ENCODE data around the gene BTK. TPM values are rescaled to one million over a fixed set of nuclear protein-coding genes. Genes with fewer than 3 reads are reported as not detected.
"Not testable (repeated sequence)": the region's sequence is repeated elsewhere in the genome, so short reads cannot be mapped to it uniquely, and the experiment has no call there.

The BTK gene
- total RNA-seq, 2 experiments from 2014 or later = not detected

- Mint-ChIP-seq H3K27ac (peak overlapping the region; percentile 90), H3K9me3 (no peaks in the 10 kb centered on the region), H3K27me3 (no peaks in the 10 kb centered on the region), H3K4me1 (peaks cover 16% of the 10 kb centered on the region), H3K36me3 (ENCODE audit: low read depth) (peaks cover 4% of the 10 kb centered on the region), H3K4me3 (peak overlapping the region; percentile 88)
- DNase-seq = no peak
- ChIA-PET POLR2A (interaction anchor here (1.1 kb wide), 1 partner anchor 9 kb away, joined by 3 read pairs; no protein-coding TSS in a partner anchor), CTCF (interaction anchor here (0.6 to 1.0 kb wide), 2 partner anchors 41 to 299 kb away, joined by 3 read pairs; no protein-coding TSS in a partner anchor)
These were observed 36.8 kb downstream of the BTK start for GRCh38 chrX:101349193-101349562.

GRCh38 chrX:101348452-101349192 lies 37.4 kb downstream of the BTK start, which contains the start of gene TIMM8A:
TIMM8A (minus strand) TSS chrX:101348742; CDS start chrX:101348664, 78 bp downstream.
- no peaks in the 10 kb centered on the region for H3K9me3 Mint-ChIP-seq
- POLR2A ChIA-PET = interaction anchor here (1.1 kb wide), 1 partner anchor 10 kb away, joined by 3 read pairs; no protein-coding TSS in a partner anchor
- H3K4me1 Mint-ChIP-seq = peaks cover 16% of the 10 kb centered on the region
- peaks cover 6% of the 10 kb centered on the region for H3K36me3 Mint-ChIP-seq (ENCODE audit: low read depth)
- peak within 1 kb of the TSS; percentile 90 for H3K27ac Mint-ChIP-seq
- DNase-seq = peak; percentile 79
- CTCF ChIA-PET = interaction anchor here (0.6 to 1.0 kb wide), 2 partner anchors 42 to 65 kb away, joined by 3 to 8 read pairs; no protein-coding TSS in a partner anchor
- H3K27me3 Mint-ChIP-seq = no peaks in the 10 kb centered on the region
- peak within 1 kb of the TSS; percentile 88 for H3K4me3 Mint-ChIP-seq

- Mint-ChIP-seq H3K36me3 (ENCODE audit: low read depth) (peaks cover 9% of the 10 kb centered on the region), H3K27ac (peak overlapping the region; percentile 90), H3K27me3 (no peaks in the 10 kb centered on the region), H3K4me3 (peak overlapping the region; percentile 88), H3K9me3 (no peaks in the 10 kb centered on the region), H3K4me1 (peaks cover 16% of the 10 kb centered on the region)
- no peak for DNase-seq
- POLR2A ChIA-PET = no interaction called here
- CTCF ChIA-PET = interaction anchor here (1.0 kb wide), 1 partner anchor 43 kb away, joined by 3 read pairs; no protein-coding TSS in a partner anchor
These were observed 38.0 kb downstream of the BTK start for GRCh38 chrX:101347859-101348451.

- ChIA-PET CTCF (interaction anchor here (1.2 kb wide), 1 partner anchor 50 kb away, joined by 3 read pairs; no protein-coding TSS in a partner anchor), POLR2A (no interaction called here)
- H3K4me1 Mint-ChIP-seq = no peaks in the 10 kb centered on the region
These were observed 48.2 kb downstream of the BTK start for GRCh38 chrX:101337776-101338271.

GRCh38 chrX:101334310-101334709 lies 51.7 kb downstream of the BTK start:
- H3K9me3 Mint-ChIP-seq; DNase-seq; H3K4me1 Mint-ChIP-seq; H3K4me3 Mint-ChIP-seq; POLR2A ChIA-PET; H3K36me3 Mint-ChIP-seq (ENCODE audit: low read depth); H3K27ac Mint-ChIP-seq; CTCF ChIA-PET; H3K27me3 Mint-ChIP-seq: not testable (repeated sequence)

More at GRCh38 chrX:101337776-101338271, 48.2 kb downstream of the BTK start:
- Mint-ChIP-seq H3K27me3 (no peaks in the 10 kb centered on the region), H3K27ac (no peak overlapping the region), H3K36me3 (ENCODE audit: low read depth) (no peaks in the 10 kb centered on the region), H3K9me3 (no peaks in the 10 kb centered on the region), H3K4me3 (no peak overlapping the region)
- no peak for DNase-seq

- POLR2A ChIA-PET; H3K9me3 Mint-ChIP-seq; H3K36me3 Mint-ChIP-seq (ENCODE audit: low read depth); H3K4me3 Mint-ChIP-seq; DNase-seq; H3K4me1 Mint-ChIP-seq; H3K27me3 Mint-ChIP-seq; H3K27ac Mint-ChIP-seq: not testable (repeated sequence)
- CTCF ChIA-PET = interaction anchor here (0.6 kb wide), 1 partner anchor 43 kb away, joined by 3 read pairs; no protein-coding TSS in a partner anchor
These were observed 59.4 kb downstream of the BTK start for GRCh38 chrX:101326600-101326999.

GRCh38 chrX:101303790-101304189 lies 82.2 kb downstream of the BTK start:
- Mint-ChIP-seq H3K9me3 (no peaks in the 10 kb centered on the region), H3K27me3 (no peaks in the 10 kb centered on the region), H3K36me3 (ENCODE audit: low read depth) (no peaks in the 10 kb centered on the region), H3K27ac (no peak overlapping the region), H3K4me3 (no peak overlapping the region), H3K4me1 (no peaks in the 10 kb centered on the region)
- ChIA-PET CTCF (no interaction called here), POLR2A (no interaction called here)
- DNase-seq = no peak

Other genes with a start within 250 kb of the BTK start
- 1 to 10 TPM in 1 of 2 experiments, under 1 TPM in 1; 0.87 to 1.0 TPM for gene DRP2, start 166.4 kb downstream of the BTK start, total RNA-seq
- gene TAF7L, start 94.9 kb downstream of the BTK start, total RNA-seq = not detected
- gene TIMM8A, start 37.4 kb downstream of the BTK start, total RNA-seq = 10 to 100 TPM; 11.6 to 13.5 TPM
- 100 to 1,000 TPM; 255 to 425 TPM for gene RPL36A, start 4.8 kb upstream of the BTK start, total RNA-seq
- gene GLA, start 21.7 kb upstream of the BTK start, total RNA-seq = 10 to 100 TPM; 28.9 to 29.5 TPM
- 10 to 100 TPM; 41.7 to 46.9 TPM for gene HNRNPH2, start 22.0 kb upstream of the BTK start, total RNA-seq
- 1 to 10 TPM in 1 of 2 experiments, under 1 TPM in 1; 0.96 to 1.3 TPM for gene ARMCX4, start 99.3 kb upstream of the BTK start, total RNA-seq
- under 1 TPM; 0.08 to 0.12 TPM for gene ARMCX1, start 164.4 kb upstream of the BTK start, total RNA-seq
- 10 to 100 TPM; 35.2 to 40.8 TPM for gene ARMCX6, start 231.8 kb upstream of the BTK start, total RNA-seq
- 10 to 100 TPM; 17.0 to 23.3 TPM for gene ARMCX3, start 237.0 kb upstream of the BTK start, total RNA-seq